Lung (tissue), 12 donors: Measurements from ENCODE around the gene TMEM114. TPM values are rescaled to one million over a fixed set of nuclear protein-coding genes. Genes with fewer than 3 reads are reported as not detected.
"Not testable (repeated sequence)": the region's sequence is repeated elsewhere in the genome, so short reads cannot be mapped to it uniquely, and the experiment has no call there.

ENCODE experiments used
- ATAC-seq: fragments of 200-7000 bp; cut with Tn5 transposase; one replicate; pipeline ENCODE4 v1.9.1; 2020; ENCODE audit warnings: moderate number of reproducible peaks; ENCODE audit not compliant: insufficient read depth, low FRiP score
- DNase-seq, 3 donors: peaks; one replicate each; pipeline ENCODE4 v3.0.0-alpha.2; 2013 to 2017
- H3K27ac ChIP-seq, 2 donors: one replicate each; pipeline ENCODE4 v1.5.1; 2013; ENCODE audit warnings: mild to moderate bottlenecking in 2 of 2, moderate library complexity in 2 of 2, control low read depth in 1 of 2, inconsistent platforms in 1 of 2, low read depth in 1 of 2, low read length in 1 of 2
- H3K27me3 ChIP-seq, 3 donors: one replicate each; pipeline ENCODE4 v1.5.1; 2013; ENCODE audit warnings: low read length in 2 of 3; ENCODE audit not compliant: control insufficient read depth in 3 of 3, insufficient read depth in 3 of 3
- H3K36me3 ChIP-seq, 4 donors: one replicate each; pipeline ENCODE4 v1.5.1; 2013; ENCODE audit warnings: low read length in 4 of 4, mild to moderate bottlenecking in 1 of 4, moderate library complexity in 1 of 4; ENCODE audit not compliant: control insufficient read depth in 4 of 4, insufficient read depth in 4 of 4
- H3K4me1 ChIP-seq, 5 donors: one replicate each; pipeline ENCODE4 v1.5.1; 2013; ENCODE audit warnings: low read length in 5 of 5, mild to moderate bottlenecking in 2 of 5, moderate library complexity in 1 of 5; ENCODE audit not compliant: control insufficient read depth in 5 of 5, insufficient read depth in 5 of 5
- H3K4me3 ChIP-seq: one replicate; pipeline ENCODE4 v1.5.1; 2013; ENCODE audit warnings: mild to moderate bottlenecking, control low read depth, moderate library complexity
- H3K9ac ChIP-seq, 2 donors: one replicate each; pipeline ENCODE4 v1.5.1; 2013; ENCODE audit warnings: low read length in 2 of 2, control low read depth in 1 of 2; ENCODE audit not compliant: insufficient read depth in 1 of 2
- H3K9me3 ChIP-seq, 4 donors: one replicate each; pipeline ENCODE4 v1.5.1; 2013; ENCODE audit warnings: low read length in 3 of 4, mild to moderate bottlenecking in 1 of 4, moderate library complexity in 1 of 4; ENCODE audit not compliant: control insufficient read depth in 4 of 4, insufficient read depth in 3 of 4
- CTCF ChIP-seq: IDR thresholded peaks from 2 replicates; pipeline ENCODE4 v1.5.1; 2012; ENCODE audit warnings: mild to moderate bottlenecking; ENCODE audit errors: control extremely low read depth, extremely low read depth
- whole genome bisulfite sequencing, 2 donors: extraction: QIAGEN DNeasy Blood & Tissue Kit; methylation state at CpG; one replicate each; pipeline ENCODE4 v1.1.7; 2013; 5-methylcytosine and 5-hydroxymethylcytosine counted together
- polyA plus RNA-seq, 2 donors: library from polyadenylated mRNA; stranded (reverse); fragments of 200-250 nt; gene quantifications; one replicate each; pipeline ENCODE4 v1.2.1, GENCODE V29; 2013
- total RNA-seq, 2 donors: library from RNA; depleted of rRNA in 1 of 2; stranded (reverse); fragments of >200 nt in 1 of 2; gene quantifications; one replicate each; pipeline ENCODE4 v1.2.1, GENCODE V29; 2014 to 2021
- donor health status: control.
- donor health status: control.
- donor health status: Bipolar disorder and iron deficiency.
- donor health status: healthy.
- donor health status: DM: yes; HTN: yes; CAD: no.

Gene TMEM114
- total and polyA plus RNA-seq, 4 donors, result not detected

GRCh38 chr16:8572063-8572918 is 18.0 kb downstream of the TMEM114 start:
- Histone ChIP-seq H3K9ac (no peak overlapping the region), H3K4me3 (no peak overlapping the region), H3K36me3 (no peaks in the 10 kb centered on the region), H3K27ac (no peak overlapping the region), H3K9me3 (no peaks in the 10 kb centered on the region), H3K4me1 (peaks cover 0 to 3% (median 0%) of the 10 kb centered on the region in 5 donors), H3K27me3 (peaks cover 0 to 27% (median 5%) of the 10 kb centered on the region in 3 donors)
- WGBS, 2 donors, result 79 to 84% methylated on average over 11 of the region's 11 CpGs
- ATAC-seq (no peak), DNase-seq (no peak)
- TF ChIP-seq CTCF, result no peak

- 21 to 22% methylated on average over 6 of the region's 6 CpGs for WGBS, 2 donors
- H3K9ac ChIP-seq, result no peak overlapping the region
Measured at GRCh38 chr16:8571061-8571596, 19.2 kb downstream of the TMEM114 start.

GRCh38 chr16:8570393-8570792 is 19.9 kb downstream of the TMEM114 start:
- DNase-seq, H3K4me3 ChIP-seq, H3K9ac ChIP-seq, H3K9me3 ChIP-seq, H3K4me1 ChIP-seq, ATAC-seq, H3K36me3 ChIP-seq: not testable (repeated sequence)
- 73 to 80% methylated on average over 12 of the region's 12 CpGs for WGBS, 2 donors
- H3K27ac ChIP-seq, result peak overlapping the region in 1 of 2 donors; percentile 65
- H3K27me3 ChIP-seq, result peaks cover 0 to 14% (median 5%) of the 10 kb centered on the region in 3 donors

More at GRCh38 chr16:8571061-8571596, 19.2 kb downstream of the TMEM114 start:
- DNase-seq (peak in 1 of 3 donors; percentile 24), ATAC-seq (no peak)
- no peak overlapping the region for H3K27ac ChIP-seq
- TF ChIP-seq CTCF, result no peak
- no peak overlapping the region for H3K4me3 ChIP-seq
- no peaks in the 10 kb centered on the region for H3K9me3 ChIP-seq
- H3K36me3 ChIP-seq, result no peaks in the 10 kb centered on the region
- peaks cover 0 to 21% (median 5%) of the 10 kb centered on the region in 3 donors for H3K27me3 ChIP-seq
- peaks cover 0 to 3% (median 0%) of the 10 kb centered on the region in 5 donors for H3K4me1 ChIP-seq

- H3K27ac ChIP-seq, result no peak overlapping the region
- no peak for TF ChIP-seq CTCF
- no peaks in the 10 kb centered on the region for H3K9me3 ChIP-seq
- H3K36me3 ChIP-seq, result no peaks in the 10 kb centered on the region
- H3K9ac ChIP-seq, result no peak overlapping the region
- DNase-seq, result no peak
- H3K27me3 ChIP-seq, result peaks cover 0 to 14% (median 5%) of the 10 kb centered on the region in 3 donors
- no peak for ATAC-seq
- no peak overlapping the region for H3K4me3 ChIP-seq
- 43 to 54% methylated on average over 35 of the region's 35 CpGs for WGBS, 2 donors
- H3K4me1 ChIP-seq, result peaks cover 0 to 3% (median 0%) of the 10 kb centered on the region in 5 donors
Measured at GRCh38 chr16:8569650-8570346, 20.5 kb downstream of the TMEM114 start.
